Measurements from ENCODE around the gene STRN. TPM values are rescaled to one million over a fixed set of nuclear protein-coding genes. Genes with fewer than 3 reads are reported as not detected.

STRN gene
- total and polyA plus RNA-seq, 11 donors: 9.2 to 101 (median 62.7) TPM

DNA sequence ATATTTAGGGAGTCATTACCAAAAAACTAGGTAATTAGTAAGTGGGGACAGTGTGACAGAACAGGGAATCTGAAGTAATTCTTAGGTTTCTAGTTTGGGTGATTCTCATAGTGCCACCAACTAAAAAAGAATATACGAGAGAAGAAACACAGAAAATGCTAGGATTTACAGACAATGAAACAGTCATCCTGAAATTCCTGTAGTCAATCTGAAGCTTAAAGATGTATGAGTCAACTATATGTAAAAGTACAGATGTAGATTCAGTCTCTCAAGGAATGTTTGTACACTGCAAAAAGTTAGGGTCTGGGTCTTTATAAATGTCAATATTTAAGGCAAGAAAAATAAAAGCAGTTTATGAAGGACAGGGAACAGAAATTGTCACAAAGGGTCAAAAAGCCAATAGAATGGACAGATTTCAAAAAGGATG, 107.0 kb downstream of the STRN start:
- WGBS, 4 donors: 93 to 97% (median 96%) methylated on average over 1 of the region's 1 CpG
- H3K4me1 ChIP-seq: no peaks in the 10 kb centered on the region
- peaks cover 0 to 83% (median 57%) of the 10 kb centered on the region in 9 donors for H3K36me3 ChIP-seq

DNA sequence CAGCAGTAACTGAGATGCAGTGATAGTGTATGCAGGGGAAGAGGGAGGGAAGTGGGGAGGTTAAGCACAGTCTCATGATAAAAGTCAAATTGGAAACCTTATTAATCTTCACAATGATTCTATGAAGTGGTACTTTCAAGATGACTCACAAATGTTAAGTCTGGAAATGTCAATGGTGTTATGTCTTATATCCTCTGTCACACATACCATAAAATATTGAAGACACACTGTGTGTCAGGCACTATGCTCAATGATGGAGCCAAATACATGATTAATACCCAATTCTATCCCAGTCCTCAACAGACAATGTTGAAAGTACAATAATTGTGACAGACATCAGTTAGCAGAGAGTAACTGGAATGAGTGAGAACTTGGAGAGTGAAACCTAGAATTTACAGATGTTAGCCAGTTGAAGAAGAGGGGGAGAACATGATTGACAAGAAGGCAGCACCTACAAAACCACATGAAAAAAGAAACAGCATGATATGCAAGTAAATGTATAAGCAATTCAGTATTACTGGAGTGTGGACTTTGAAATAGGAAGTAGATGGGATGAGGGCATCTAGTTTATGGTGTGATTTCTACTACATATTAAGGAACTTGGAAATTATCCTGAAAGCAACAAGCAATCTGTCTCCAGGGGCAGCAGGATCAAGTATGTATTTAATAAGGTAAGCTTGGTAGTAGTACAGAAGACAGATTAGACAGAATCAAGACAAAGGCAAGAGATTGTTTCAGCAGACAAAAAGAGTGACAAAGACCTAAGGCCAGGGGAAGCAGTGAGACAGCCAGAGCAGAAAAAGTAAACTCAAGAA, 107.6 kb downstream of the STRN start:
- Histone ChIP-seq H3K4me3 (no peak overlapping the region), H3K9me3 (no peaks in the 10 kb centered on the region), H3K36me3 (peaks cover 0 to 83% (median 57%) of the 10 kb centered on the region in 9 donors), H3K4me1 (no peaks in the 10 kb centered on the region), H3K27ac (no peak overlapping the region), H3K27me3 (no peaks in the 10 kb centered on the region)
- DNase-seq (no peak), ATAC-seq (no peak)
- TF ChIP-seq, protein P1, sequence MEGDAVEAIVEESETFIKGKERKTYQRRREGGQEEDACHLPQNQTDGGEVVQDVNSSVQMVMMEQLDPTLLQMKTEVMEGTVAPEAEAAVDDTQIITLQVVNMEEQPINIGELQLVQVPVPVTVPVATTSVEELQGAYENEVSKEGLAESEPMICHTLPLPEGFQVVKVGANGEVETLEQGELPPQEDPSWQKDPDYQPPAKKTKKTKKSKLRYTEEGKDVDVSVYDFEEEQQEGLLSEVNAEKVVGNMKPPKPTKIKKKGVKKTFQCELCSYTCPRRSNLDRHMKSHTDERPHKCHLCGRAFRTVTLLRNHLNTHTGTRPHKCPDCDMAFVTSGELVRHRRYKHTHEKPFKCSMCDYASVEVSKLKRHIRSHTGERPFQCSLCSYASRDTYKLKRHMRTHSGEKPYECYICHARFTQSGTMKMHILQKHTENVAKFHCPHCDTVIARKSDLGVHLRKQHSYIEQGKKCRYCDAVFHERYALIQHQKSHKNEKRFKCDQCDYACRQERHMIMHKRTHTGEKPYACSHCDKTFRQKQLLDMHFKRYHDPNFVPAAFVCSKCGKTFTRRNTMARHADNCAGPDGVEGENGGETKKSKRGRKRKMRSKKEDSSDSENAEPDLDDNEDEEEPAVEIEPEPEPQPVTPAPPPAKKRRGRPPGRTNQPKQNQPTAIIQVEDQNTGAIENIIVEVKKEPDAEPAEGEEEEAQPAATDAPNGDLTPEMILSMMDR (IDR thresholded peaks at IDR 0.05): no peak
- TF ChIP-seq POLR2A (IDR thresholded peaks at IDR 0.05): no peak
- intact Hi-C loops (cut with DNase I): no loop called here

More for the DNA sequence above, 107.0 kb downstream of the STRN start:
- Histone ChIP-seq H3K4me3 (no peak overlapping the region), H3K27ac (no peak overlapping the region), H3K9me3 (no peaks in the 10 kb centered on the region), H3K27me3 (no peaks in the 10 kb centered on the region)
- DNase-seq (no peak), ATAC-seq (no peak)
- intact Hi-C loops (cut with DNase I): no loop called here
- no peak for TF ChIP-seq POLR2A (IDR thresholded peaks at IDR 0.05)
- TF ChIP-seq, protein P1 (IDR thresholded peaks at IDR 0.05): no peak

DNA sequence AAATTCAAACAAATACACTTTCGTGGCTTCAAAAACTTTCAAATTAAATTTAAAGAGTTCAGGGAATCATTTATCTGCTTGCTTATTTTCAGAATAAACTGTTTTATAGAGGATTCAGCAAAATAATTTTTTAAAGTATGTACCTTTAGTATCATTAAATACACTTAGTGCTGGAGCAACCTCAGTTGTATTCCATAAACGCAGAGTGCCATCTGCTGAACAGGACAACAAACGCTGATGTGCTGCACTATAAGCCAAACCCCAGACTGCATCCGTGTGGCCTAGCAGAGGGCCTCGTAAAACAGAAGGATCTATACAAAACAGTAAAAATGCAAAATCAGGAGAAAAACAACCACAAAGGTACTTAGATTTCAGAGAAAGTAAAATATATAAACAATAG, 108.6 kb downstream of the STRN start:
- ATAC-seq (no peak), DNase-seq (no peak)
- H3K4me3 ChIP-seq: no peak overlapping the region
- H3K36me3 ChIP-seq: peaks cover 0 to 91% (median 65%) of the 10 kb centered on the region in 9 donors
- WGBS, 4 donors: 92 to 96% (median 93%) methylated on average over 5 of the region's 5 CpGs
- no peaks in the 10 kb centered on the region for H3K9me3 ChIP-seq
- no peak overlapping the region for H3K27ac ChIP-seq
- H3K4me1 ChIP-seq: no peaks in the 10 kb centered on the region
- no peaks in the 10 kb centered on the region for H3K27me3 ChIP-seq
- intact Hi-C loops (cut with DNase I): no loop called here
- TF ChIP-seq POLR2A (IDR thresholded peaks at IDR 0.05): no peak

DNA sequence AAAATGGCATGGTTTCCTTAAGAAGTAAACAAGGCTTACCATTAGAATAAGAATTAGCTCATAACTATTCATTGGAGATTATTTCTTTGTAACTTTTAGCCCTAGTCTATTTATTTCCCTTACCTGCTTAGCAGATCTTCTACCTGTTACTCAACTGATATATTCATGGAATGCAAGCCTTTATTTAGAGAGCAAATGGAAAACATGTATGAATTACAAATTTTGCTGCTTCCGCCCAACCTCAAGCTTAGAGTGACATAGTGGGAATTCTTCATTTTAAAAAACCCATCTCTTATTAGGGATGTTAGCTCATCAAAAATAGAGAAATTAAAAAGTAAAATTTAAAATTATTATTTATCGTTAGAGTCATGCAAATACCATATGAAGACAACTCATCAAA, 110.9 kb downstream of the STRN start:
- Histone ChIP-seq H3K27ac (no peak overlapping the region), H3K4me1 (no peaks in the 10 kb centered on the region), H3K4me3 (no peak overlapping the region), H3K27me3 (no peaks in the 10 kb centered on the region), H3K9me3 (no peaks in the 10 kb centered on the region), H3K36me3 (peaks cover 2 to 100% (median 86%) of the 10 kb centered on the region in 9 donors)
- intact Hi-C loops (cut with DNase I): no loop called here
- DNase-seq (no peak), ATAC-seq (no peak)
- WGBS, 4 donors: 96 to 97% (median 97%) methylated on average over 2 of the region's 2 CpGs
- TF ChIP-seq, protein P1 (IDR thresholded peaks at IDR 0.05): no peak
- TF ChIP-seq POLR2A (IDR thresholded peaks at IDR 0.05): no peak
